ENCODE measurements around the gene BANF2. TPM values are rescaled to one million over a fixed set of nuclear protein-coding genes. Genes with fewer than 3 reads are reported as not detected.

BANF2 gene
- total RNA-seq, 1 experiment from 2014 or later, result not detected

- DNase-seq (ENCODE audit: low read depth in 1 of 2, low spot score in 2 of 2), result no peak
- H3K27me3 ChIP-seq (replicated peaks), result no peaks in the 10 kb centered on the region
- peaks cover 80% of the 10 kb centered on the region for H3K36me3 ChIP-seq
- no peak overlapping the region for H3K4me3 ChIP-seq
- peaks cover under 1% of the 10 kb centered on the region; the same call in 1 of the 2 replicates for H3K4me1 ChIP-seq (replicated peaks)
- H3K9me3 ChIP-seq (replicated peaks), result no peaks in the 10 kb centered on the region
- no peak overlapping the region for H3K27ac ChIP-seq
These were observed 28.8 kb upstream of the BANF2 start for GRCh38 chr20:17671011-17671410.

GRCh38 chr20:17671565-17671964 is 28.2 kb upstream of the BANF2 start:
- Histone ChIP-seq H3K27ac (no peak overlapping the region), H3K36me3 (peaks cover 86% of the 10 kb centered on the region), H3K4me1 (replicated peaks) (no peaks in the 10 kb centered on the region), H3K9me3 (replicated peaks) (no peaks in the 10 kb centered on the region), H3K4me3 (no peak overlapping the region), H3K27me3 (replicated peaks) (no peaks in the 10 kb centered on the region)
- DNase-seq (ENCODE audit: low read depth in 1 of 2, low spot score in 2 of 2), result no peak

DNA sequence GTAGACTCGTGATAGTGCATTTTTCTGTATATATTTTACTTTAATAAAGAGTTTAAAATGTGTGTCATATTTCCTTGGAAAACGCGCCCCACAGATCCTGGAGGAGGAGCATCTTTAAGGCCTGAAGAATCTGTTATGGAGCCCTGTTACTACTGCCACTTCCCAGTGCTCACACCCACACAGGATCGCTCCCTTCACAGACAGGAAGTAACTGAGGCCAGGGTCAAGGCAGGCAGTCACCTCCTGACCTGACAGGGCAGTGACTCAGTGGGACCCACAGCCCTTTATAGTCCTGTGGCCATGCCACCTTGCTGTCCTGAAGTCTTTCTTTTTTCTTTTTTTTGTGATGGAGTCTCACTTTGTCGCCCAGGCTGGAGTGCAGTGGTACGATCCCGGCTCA is 26.7 kb upstream of the BANF2 start:
- no peak overlapping the region for H3K4me3 ChIP-seq
- peaks cover under 1% of the 10 kb centered on the region for H3K4me1 ChIP-seq (replicated peaks)
- H3K27ac ChIP-seq, result no peak overlapping the region
- peaks cover 89% of the 10 kb centered on the region for H3K36me3 ChIP-seq
- no peaks in the 10 kb centered on the region for H3K9me3 ChIP-seq (replicated peaks)
- DNase-seq (ENCODE audit: low read depth in 1 of 2, low spot score in 2 of 2), result no peak
- H3K27me3 ChIP-seq (replicated peaks), result no peaks in the 10 kb centered on the region

- Histone ChIP-seq H3K4me1 (replicated peaks) (peaks cover 19% of the 10 kb centered on the region), H3K27ac (no peak overlapping the region), H3K9me3 (replicated peaks) (no peaks in the 10 kb centered on the region), H3K36me3 (peaks cover 92% of the 10 kb centered on the region), H3K27me3 (replicated peaks) (no peaks in the 10 kb centered on the region), H3K4me3 (no peak overlapping the region)
- DNase-seq (ENCODE audit: low read depth in 1 of 2, low spot score in 2 of 2), result no peak
These were observed 24.8 kb upstream of the BANF2 start for GRCh38 chr20:17674722-17675518.

DNA sequence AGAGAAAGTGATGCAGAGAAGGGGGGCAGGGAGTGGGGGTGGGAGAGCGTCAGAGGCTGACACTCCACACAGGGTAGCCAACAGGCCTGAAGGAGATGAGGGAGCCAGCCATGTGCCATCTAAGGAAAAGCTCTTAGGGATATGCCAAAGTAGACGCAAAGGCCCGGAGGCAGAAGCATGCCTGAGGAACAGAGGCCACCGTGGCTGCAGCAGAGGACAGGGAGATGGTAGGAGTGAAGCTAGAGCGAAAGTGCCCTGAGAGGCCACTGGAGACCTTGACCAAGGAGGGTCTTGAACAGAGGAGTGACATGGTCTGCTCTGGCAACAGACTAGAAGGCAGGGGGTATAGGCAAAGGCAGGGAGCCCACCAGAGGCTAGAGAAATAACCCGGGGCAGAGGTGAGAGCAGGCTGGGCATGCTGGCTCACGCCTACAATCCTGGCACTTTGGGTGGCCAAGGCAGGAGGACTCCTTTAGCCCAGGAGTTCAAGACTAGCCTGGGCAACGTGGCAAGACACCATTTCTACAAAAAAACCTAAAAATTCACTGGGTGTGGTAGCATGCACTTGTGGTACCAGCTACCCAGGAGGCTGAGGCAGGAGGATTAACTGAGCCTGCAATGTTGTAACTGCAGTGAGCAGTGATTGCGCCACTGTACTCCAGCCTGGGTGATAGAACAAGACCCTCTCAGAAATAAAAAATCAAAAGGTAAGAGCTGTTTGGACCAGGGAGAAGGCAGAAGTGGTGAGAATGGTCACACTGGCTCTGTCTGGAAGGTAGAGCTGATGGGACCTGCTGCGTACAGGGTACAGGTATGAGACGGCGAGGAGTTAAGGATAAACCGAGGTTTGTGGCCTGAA is 24.0 kb upstream of the BANF2 start:
- Histone ChIP-seq H3K4me3 (no peak overlapping the region), H3K27me3 (replicated peaks) (no peaks in the 10 kb centered on the region), H3K4me1 (replicated peaks) (peaks cover 24% of the 10 kb centered on the region), H3K9me3 (replicated peaks) (no peaks in the 10 kb centered on the region), H3K36me3 (peaks cover 98% of the 10 kb centered on the region), H3K27ac (no peak overlapping the region)
- no peak for DNase-seq (ENCODE audit: low read depth in 1 of 2, low spot score in 2 of 2)

GRCh38 chr20:17676378-17676759 is 23.4 kb upstream of the BANF2 start:
- Histone ChIP-seq H3K27ac (no peak overlapping the region), H3K9me3 (replicated peaks) (no peaks in the 10 kb centered on the region), H3K4me1 (replicated peaks) (peaks cover 24% of the 10 kb centered on the region), H3K4me3 (no peak overlapping the region), H3K27me3 (replicated peaks) (no peaks in the 10 kb centered on the region), H3K36me3 (peaks cover 96% of the 10 kb centered on the region)
- no peak for DNase-seq (ENCODE audit: low read depth in 1 of 2, low spot score in 2 of 2)

DNA sequence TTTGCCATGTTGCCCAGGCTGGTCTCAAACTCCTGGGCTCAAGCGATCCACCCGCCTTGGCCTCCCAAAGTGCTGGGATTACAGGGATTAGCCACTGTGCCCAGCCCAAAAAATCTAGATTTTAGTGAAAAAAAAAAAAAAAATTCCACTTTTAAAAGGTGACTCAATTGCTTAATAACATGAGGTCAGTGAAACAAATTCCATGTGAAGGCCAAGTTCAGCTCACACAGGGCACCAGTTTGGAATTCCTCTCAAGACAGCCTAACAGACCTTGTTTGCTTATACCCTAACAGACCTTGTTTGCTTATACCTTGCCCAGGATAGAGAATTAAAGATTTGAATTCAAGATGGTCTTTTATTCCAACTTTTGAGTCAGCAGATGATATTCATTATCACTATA is 22.8 kb upstream of the BANF2 start:
- no peak overlapping the region for H3K27ac ChIP-seq
- no peak overlapping the region for H3K4me3 ChIP-seq
- H3K9me3 ChIP-seq (replicated peaks), result no peaks in the 10 kb centered on the region
- H3K27me3 ChIP-seq (replicated peaks), result no peaks in the 10 kb centered on the region
- peaks cover 24% of the 10 kb centered on the region for H3K4me1 ChIP-seq (replicated peaks)
- peaks cover 95% of the 10 kb centered on the region for H3K36me3 ChIP-seq
- no peak for DNase-seq (ENCODE audit: low read depth in 1 of 2, low spot score in 2 of 2)

GRCh38 chr20:17678295-17678694 is 21.5 kb upstream of the BANF2 start:
- Histone ChIP-seq H3K27ac (no peak overlapping the region), H3K27me3 (replicated peaks) (no peaks in the 10 kb centered on the region), H3K9me3 (replicated peaks) (no peaks in the 10 kb centered on the region), H3K4me3 (no peak overlapping the region), H3K4me1 (replicated peaks) (peaks cover 30% of the 10 kb centered on the region), H3K36me3 (peaks cover 82% of the 10 kb centered on the region)
- no peak for DNase-seq (ENCODE audit: low read depth in 1 of 2, low spot score in 2 of 2)

- peaks cover 30% of the 10 kb centered on the region for H3K4me1 ChIP-seq (replicated peaks)
- peaks cover 76% of the 10 kb centered on the region for H3K36me3 ChIP-seq
- no peak for DNase-seq (ENCODE audit: low read depth in 1 of 2, low spot score in 2 of 2)
- H3K9me3 ChIP-seq (replicated peaks), result no peaks in the 10 kb centered on the region
- no peak overlapping the region for H3K27ac ChIP-seq
- H3K27me3 ChIP-seq (replicated peaks), result no peaks in the 10 kb centered on the region
- no peak overlapping the region for H3K4me3 ChIP-seq
These were observed 20.9 kb upstream of the BANF2 start for GRCh38 chr20:17678886-17679285.

GRCh38 chr20:17679941-17680835 is 19.6 kb upstream of the BANF2 start:
- peaks cover 65% of the 10 kb centered on the region for H3K36me3 ChIP-seq
- H3K4me1 ChIP-seq (replicated peaks), result peaks cover 30% of the 10 kb centered on the region
- H3K27me3 ChIP-seq (replicated peaks), result no peaks in the 10 kb centered on the region
- peak; percentile 62 to 68 for DNase-seq (ENCODE audit: low read depth in 1 of 2, low spot score in 2 of 2)
- peak overlapping the region; percentile 91 for H3K4me3 ChIP-seq
- no peaks in the 10 kb centered on the region for H3K9me3 ChIP-seq (replicated peaks)
- H3K27ac ChIP-seq, result peak overlapping the region; percentile 70

GRCh38 chr20:17680836-17681725 is 18.7 kb upstream of the BANF2 start:
- Histone ChIP-seq H3K9me3 (replicated peaks) (no peaks in the 10 kb centered on the region), H3K4me1 (replicated peaks) (peaks cover 30% of the 10 kb centered on the region), H3K4me3 (peak overlapping the region; percentile 91), H3K27me3 (replicated peaks) (no peaks in the 10 kb centered on the region), H3K36me3 (peaks cover 56% of the 10 kb centered on the region), H3K27ac (peak overlapping the region; percentile 76)
- peak; percentile 66 to 84 for DNase-seq (ENCODE audit: low read depth in 1 of 2, low spot score in 2 of 2)

DNA sequence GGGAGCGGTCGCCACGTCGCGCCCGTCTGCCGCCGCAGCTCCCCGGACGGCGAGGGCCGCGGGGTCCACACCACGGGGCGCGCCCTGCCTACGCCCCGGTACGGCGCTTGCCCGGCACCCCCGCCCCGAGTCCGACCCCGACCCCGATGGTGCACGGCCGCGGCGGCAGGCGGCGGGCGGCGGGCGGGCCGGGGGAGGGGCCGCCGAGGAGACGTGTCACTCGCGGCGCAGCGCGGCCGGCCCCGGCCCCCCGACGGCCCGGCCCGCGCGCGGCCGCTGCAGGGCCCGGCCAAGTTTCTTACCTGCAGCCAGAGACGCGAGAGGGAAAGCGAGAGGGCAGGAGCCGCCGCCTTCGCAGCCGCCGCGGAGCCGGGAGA is 18.1 kb upstream of the BANF2 start:
- Histone ChIP-seq H3K4me1 (replicated peaks) (peaks cover 30% of the 10 kb centered on the region), H3K27me3 (replicated peaks) (no peaks in the 10 kb centered on the region), H3K36me3 (peaks cover 50% of the 10 kb centered on the region), H3K27ac (peak overlapping the region; percentile 76), H3K4me3 (peak overlapping the region; percentile 91), H3K9me3 (replicated peaks) (no peaks in the 10 kb centered on the region)
- no peak for DNase-seq (ENCODE audit: low read depth in 1 of 2, low spot score in 2 of 2)
